ENCODE measurements around the gene SDR42E1.

Gene SDR42E1, protein sequence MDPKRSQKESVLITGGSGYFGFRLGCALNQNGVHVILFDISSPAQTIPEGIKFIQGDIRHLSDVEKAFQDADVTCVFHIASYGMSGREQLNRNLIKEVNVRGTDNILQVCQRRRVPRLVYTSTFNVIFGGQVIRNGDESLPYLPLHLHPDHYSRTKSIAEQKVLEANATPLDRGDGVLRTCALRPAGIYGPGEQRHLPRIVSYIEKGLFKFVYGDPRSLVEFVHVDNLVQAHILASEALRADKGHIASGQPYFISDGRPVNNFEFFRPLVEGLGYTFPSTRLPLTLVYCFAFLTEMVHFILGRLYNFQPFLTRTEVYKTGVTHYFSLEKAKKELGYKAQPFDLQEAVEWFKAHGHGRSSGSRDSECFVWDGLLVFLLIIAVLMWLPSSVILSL

DNA sequence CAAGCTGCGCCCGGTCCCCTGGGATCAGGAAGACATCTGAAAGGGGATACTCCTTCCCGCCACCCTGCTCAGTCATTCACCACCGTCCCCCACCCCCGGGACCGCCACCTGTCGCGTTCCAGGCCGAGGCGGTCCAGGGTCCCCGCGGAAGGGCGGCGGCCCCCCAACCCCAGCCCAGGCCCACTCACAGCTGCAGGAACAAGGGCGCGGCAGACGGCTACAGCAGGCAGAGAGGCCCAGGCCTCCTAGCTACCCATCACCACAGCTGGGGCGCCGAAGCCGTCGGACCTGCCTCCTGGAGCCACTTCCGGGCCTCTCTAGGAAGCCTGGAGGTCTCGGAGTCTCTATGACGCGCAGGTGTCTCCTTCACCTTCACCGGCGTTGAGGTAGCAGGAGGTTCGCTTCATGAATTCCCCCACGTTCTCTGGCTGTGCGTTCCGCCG lies at the start of gene SDR42E1:
SDR42E1 (minus strand) TSS at position 272 of the 443 bp plus-strand sequence. CDS start 10,612 bp downstream, outside the sequence.
- peaks cover 8% of the 10 kb centered on the region for H3K27me3 Mint-ChIP-seq
- H3K36me3 Mint-ChIP-seq: peaks cover 22% of the 10 kb centered on the region
- H3K4me1 Mint-ChIP-seq: peaks cover 18% of the 10 kb centered on the region
- CTCF ChIA-PET: no interaction called here
- H3K4me3 Mint-ChIP-seq: peak within 1 kb of the TSS; percentile 78
- H3K9me3 Mint-ChIP-seq: peaks cover 26% of the 10 kb centered on the region
- peak; percentile 82 for DNase-seq
- peak within 1 kb of the TSS; percentile 82 for H3K27ac Mint-ChIP-seq

- DNase-seq: no peak
- Mint-ChIP-seq H3K27ac (no peak overlapping the region), H3K4me3 (no peak overlapping the region), H3K27me3 (peaks cover 24% of the 10 kb centered on the region), H3K4me1 (no peaks in the 10 kb centered on the region), H3K9me3 (no peaks in the 10 kb centered on the region), H3K36me3 (no peaks in the 10 kb centered on the region)
- CTCF ChIA-PET: interaction anchor here (0.6 kb wide), 1 partner anchor 23 kb away, joined by 4 read pairs; no protein-coding TSS in a partner anchor
These were observed 48.7 kb upstream of the SDR42E1 start for GRCh38 chr16:82059983-82060421.

- CTCF ChIA-PET: interaction anchor here (0.6 kb wide), 1 partner anchor 24 kb away, joined by 4 read pairs; no protein-coding TSS in a partner anchor
- Mint-ChIP-seq H3K27me3 (peaks cover 20% of the 10 kb centered on the region), H3K9me3 (no peaks in the 10 kb centered on the region), H3K4me3 (no peak overlapping the region), H3K27ac (no peak overlapping the region), H3K36me3 (no peaks in the 10 kb centered on the region), H3K4me1 (no peaks in the 10 kb centered on the region)
- DNase-seq: no peak
These were observed 48.1 kb upstream of the SDR42E1 start for GRCh38 chr16:82059161-82059982.

DNA sequence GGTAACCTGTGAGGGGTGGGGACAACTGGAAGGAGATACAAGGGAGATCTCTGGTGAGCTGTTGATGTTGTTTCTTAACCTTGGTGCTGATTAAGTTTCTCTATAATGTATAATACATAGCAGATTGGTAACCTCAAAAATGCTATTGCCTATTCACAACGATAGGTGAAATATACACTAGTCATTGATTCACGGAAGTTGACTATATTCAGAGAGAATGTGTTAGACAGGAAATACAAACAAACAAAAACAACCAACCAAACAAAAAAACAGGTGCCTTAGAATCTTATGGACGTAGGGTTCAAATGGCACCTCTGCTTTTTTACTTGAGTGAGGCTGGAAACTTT lies 45.3 kb upstream of the SDR42E1 start:
- Mint-ChIP-seq H3K36me3 (no peaks in the 10 kb centered on the region), H3K27ac (no peak overlapping the region), H3K9me3 (no peaks in the 10 kb centered on the region), H3K27me3 (peaks cover 12% of the 10 kb centered on the region), H3K4me1 (no peaks in the 10 kb centered on the region), H3K4me3 (no peak overlapping the region)
- CTCF ChIA-PET: no interaction called here
- no peak for DNase-seq

DNA sequence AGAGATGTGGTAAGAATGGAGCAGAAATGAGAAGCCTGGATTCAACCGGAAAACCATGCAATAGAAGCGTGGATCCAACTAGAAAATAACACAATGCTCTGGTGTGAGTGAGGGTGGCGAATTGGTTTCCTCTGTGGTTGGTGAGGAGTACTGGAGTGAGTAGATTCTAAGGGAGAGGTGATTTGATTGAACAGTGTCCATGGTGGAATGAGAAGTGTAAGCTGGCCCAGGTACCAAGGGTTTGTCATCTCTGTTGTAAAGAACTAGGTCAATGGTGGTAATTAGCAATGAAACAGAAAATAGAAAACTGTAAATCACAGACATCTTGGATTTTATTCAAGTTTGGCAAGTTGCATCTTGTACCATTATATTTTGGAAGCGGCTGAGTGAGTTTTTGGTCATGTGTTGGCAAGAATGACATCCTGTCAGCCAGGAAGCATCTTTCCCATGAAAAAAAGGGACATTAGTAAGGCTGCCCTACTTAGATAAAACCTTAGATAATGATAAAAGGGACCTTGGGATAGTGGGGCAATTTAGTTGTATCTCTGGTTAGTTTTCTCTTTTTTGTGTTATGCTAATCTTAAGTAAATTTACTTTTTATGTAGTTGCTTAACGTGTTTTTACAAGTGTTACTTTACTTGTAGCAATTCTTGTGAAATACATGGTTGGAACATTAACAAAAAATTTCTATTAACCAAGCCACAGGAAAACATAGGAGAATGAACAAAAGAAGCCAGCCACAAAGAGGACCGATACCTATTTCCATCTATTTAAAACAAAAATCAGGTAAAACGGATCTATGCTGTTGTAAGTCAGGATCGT lies 44.7 kb upstream of the SDR42E1 start:
- H3K4me1 Mint-ChIP-seq: no peaks in the 10 kb centered on the region
- CTCF ChIA-PET: no interaction called here

DNA sequence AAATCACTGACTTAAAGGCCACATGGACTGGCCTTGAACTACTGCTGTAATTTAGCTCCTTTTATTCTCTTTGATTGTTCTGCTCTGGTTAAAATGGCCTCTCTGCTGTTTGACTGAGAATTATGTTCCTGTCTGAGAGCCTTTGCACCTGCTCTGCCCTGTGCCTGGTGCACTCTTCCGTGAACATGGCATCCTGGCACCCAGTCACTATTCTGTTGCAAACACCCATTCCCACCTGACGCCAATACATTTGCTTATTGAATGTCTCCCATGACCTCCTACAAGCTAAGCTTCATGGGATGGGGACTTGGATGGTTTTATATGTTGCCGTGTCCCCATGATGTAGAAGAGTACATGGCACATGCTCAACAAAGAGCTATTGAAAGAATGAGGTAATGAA lies 43.8 kb upstream of the SDR42E1 start:
- DNase-seq: no peak
- peaks cover 5% of the 10 kb centered on the region for H3K27me3 Mint-ChIP-seq
- H3K9me3 Mint-ChIP-seq: no peaks in the 10 kb centered on the region
- H3K36me3 Mint-ChIP-seq: no peaks in the 10 kb centered on the region
- CTCF ChIA-PET: no interaction called here
- no peaks in the 10 kb centered on the region for H3K4me1 Mint-ChIP-seq
- no peak overlapping the region for H3K27ac Mint-ChIP-seq
- no peak overlapping the region for H3K4me3 Mint-ChIP-seq

More for the DNA sequence above, 44.7 kb upstream of the SDR42E1 start:
- Mint-ChIP-seq H3K4me3 (no peak overlapping the region), H3K27me3 (peaks cover 12% of the 10 kb centered on the region), H3K27ac (no peak overlapping the region), H3K9me3 (no peaks in the 10 kb centered on the region), H3K36me3 (no peaks in the 10 kb centered on the region)
- no peak for DNase-seq

GRCh38 chr16:82051656-82052055 lies 40.4 kb upstream of the SDR42E1 start:
- Mint-ChIP-seq H3K4me3 (no peak overlapping the region), H3K9me3 (no peaks in the 10 kb centered on the region), H3K27ac (no peak overlapping the region), H3K27me3 (peaks cover 4% of the 10 kb centered on the region), H3K36me3 (no peaks in the 10 kb centered on the region), H3K4me1 (no peaks in the 10 kb centered on the region)
- CTCF ChIA-PET: no interaction called here
- DNase-seq: no peak

- no peak overlapping the region for H3K4me3 Mint-ChIP-seq
These were observed 39.7 kb upstream of the SDR42E1 start for GRCh38 chr16:82050909-82051357.

DNA sequence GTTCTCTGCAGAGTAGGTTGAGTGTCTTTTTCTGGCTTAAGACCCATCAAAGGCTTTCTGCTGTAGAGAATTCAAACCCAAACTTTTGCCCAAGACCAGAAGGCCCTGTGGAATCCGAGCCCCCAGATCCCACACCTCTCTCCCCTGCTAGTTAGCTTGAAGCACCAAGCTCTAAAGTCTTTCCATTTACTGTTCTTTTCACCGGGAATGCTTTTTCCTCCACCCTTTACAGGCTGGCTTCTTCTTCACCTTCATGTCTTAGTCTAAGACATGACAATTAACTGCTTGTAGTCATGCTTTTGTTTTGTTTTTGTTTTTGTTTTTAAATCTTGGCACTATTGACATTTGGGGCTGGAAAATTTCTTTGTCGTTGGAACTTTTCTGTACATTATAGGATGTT lies 39.2 kb upstream of the SDR42E1 start:
- Mint-ChIP-seq H3K4me1 (no peaks in the 10 kb centered on the region), H3K27ac (no peak overlapping the region), H3K27me3 (peaks cover 4% of the 10 kb centered on the region), H3K4me3 (no peak overlapping the region), H3K36me3 (no peaks in the 10 kb centered on the region), H3K9me3 (no peaks in the 10 kb centered on the region)
- DNase-seq: no peak
- CTCF ChIA-PET: no interaction called here

More at GRCh38 chr16:82050909-82051357, 39.7 kb upstream of the SDR42E1 start:
- Mint-ChIP-seq H3K27me3 (peaks cover 4% of the 10 kb centered on the region), H3K4me1 (no peaks in the 10 kb centered on the region), H3K27ac (no peak overlapping the region), H3K9me3 (no peaks in the 10 kb centered on the region), H3K36me3 (no peaks in the 10 kb centered on the region)
- no peak for DNase-seq
- CTCF ChIA-PET: no interaction called here

DNA sequence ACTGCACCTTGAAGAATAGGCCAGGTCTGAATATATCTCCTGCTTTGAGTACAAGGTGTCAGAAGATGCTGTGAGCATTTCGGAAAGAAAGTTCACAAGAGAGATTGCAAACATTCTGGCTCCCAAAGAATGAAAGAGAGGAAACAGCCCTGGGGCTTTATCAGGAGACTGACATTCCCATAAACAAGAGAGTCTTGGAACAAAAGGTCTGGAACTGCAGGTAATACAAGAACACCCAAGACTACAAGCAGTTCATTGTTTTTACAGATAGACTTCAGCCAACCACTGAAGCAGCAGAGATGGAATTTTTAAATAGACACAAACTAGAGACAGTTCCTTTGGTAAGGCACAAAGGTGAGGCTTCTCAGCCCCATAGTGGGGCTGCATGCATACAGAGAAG lies 38.2 kb upstream of the SDR42E1 start:
- Mint-ChIP-seq H3K27ac (no peak overlapping the region), H3K4me3 (no peak overlapping the region), H3K4me1 (no peaks in the 10 kb centered on the region), H3K36me3 (no peaks in the 10 kb centered on the region), H3K27me3 (peaks cover 4% of the 10 kb centered on the region), H3K9me3 (no peaks in the 10 kb centered on the region)
- CTCF ChIA-PET: interaction anchor here (0.6 to 1.2 kb wide), 2 partner anchors 15 to 18 kb away, joined by 3 to 4 read pairs; no protein-coding TSS in a partner anchor
- DNase-seq: no peak

DNA sequence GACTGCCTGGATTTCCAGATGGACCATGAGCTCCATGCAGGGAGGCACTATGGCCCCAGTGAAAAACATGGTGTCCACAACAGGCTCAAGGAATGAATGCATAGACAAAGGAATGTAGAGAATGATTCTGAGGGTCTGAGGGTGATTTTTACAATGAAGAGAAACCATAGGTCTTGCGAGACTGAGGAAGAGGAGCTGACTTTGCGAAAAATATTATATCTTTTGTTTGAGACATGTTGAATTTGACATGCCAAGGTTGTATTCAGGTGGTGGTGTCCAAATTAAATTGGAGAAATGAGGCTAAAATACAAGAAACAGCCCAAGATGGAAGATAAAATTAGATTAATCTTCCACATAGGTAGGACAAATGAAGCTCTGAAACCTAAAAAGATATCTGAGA lies 36.5 kb upstream of the SDR42E1 start:
- Mint-ChIP-seq H3K4me1 (no peaks in the 10 kb centered on the region), H3K36me3 (no peaks in the 10 kb centered on the region), H3K27ac (no peak overlapping the region), H3K4me3 (no peak overlapping the region), H3K27me3 (peaks cover 4% of the 10 kb centered on the region), H3K9me3 (no peaks in the 10 kb centered on the region)
- no peak for DNase-seq
- CTCF ChIA-PET: no interaction called here

DNA sequence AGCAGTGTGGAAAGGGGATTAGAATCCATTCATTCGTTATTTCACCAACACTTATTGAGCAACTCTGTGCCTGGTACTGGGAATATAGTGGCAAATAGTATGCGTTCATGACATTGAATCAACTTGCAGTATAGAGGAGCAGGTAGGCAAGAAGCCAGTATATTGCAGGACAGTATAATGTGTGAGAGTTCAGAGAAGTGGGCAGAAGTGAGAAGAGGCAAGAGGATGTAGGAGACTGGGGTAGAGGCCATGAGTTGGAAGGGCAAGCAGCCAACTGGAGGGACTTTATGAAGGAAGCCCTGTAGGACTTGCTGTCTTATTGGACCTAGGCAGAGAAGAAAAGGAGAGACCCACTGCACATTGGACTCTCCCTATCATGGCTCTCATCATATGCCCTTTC lies 36.1 kb upstream of the SDR42E1 start:
- H3K27me3 Mint-ChIP-seq: peaks cover 4% of the 10 kb centered on the region
- CTCF ChIA-PET: no interaction called here
- no peak overlapping the region for H3K27ac Mint-ChIP-seq
- no peak overlapping the region for H3K4me3 Mint-ChIP-seq
- no peak for DNase-seq
- H3K9me3 Mint-ChIP-seq: no peaks in the 10 kb centered on the region
- no peaks in the 10 kb centered on the region for H3K36me3 Mint-ChIP-seq
- H3K4me1 Mint-ChIP-seq: no peaks in the 10 kb centered on the region

DNA sequence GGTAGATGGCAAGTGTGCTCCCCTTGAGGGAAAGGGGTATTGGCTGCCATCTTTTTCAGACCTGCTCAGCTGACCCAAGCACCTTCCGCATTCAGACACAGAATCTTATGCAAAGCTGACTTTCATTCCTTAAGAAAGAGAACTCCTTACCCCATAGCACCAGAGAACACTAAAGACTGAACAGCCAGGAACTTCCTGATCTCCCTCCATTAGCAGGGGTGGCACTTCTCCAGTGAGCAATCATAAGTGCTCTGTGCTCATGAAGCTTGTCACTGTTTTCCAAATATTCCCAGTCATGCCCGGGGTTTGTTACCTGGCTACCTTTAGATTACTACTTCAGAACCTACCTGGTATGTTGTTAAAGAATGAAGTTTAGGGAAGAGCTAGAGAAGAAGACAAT lies 35.7 kb upstream of the SDR42E1 start:
- Mint-ChIP-seq H3K27me3 (peaks cover 4% of the 10 kb centered on the region), H3K27ac (no peak overlapping the region), H3K9me3 (no peaks in the 10 kb centered on the region), H3K4me1 (no peaks in the 10 kb centered on the region), H3K4me3 (no peak overlapping the region), H3K36me3 (no peaks in the 10 kb centered on the region)
- DNase-seq: no peak
- CTCF ChIA-PET: interaction anchor here (1.6 kb wide), 1 partner anchor 15 kb away, joined by 8 read pairs; no protein-coding TSS in a partner anchor

DNA sequence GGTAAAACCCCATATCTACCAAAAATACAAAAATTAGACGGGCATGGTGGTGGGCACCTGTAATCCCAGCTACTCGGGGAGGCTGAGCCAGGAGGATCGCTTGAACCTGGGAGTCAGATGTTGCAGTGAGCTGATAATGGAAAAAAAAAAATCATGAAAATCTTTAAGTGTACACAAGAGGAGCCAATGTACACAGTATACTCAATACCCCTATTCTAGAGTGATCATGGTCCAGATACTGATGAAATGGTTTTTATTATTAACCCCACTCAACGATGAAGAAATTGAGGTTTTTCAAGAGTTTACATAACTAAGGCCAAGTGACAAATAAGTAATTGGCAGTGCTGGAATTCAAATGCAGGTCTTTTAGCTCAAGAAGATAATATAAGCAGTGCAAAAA lies 35.3 kb upstream of the SDR42E1 start:
- H3K27ac Mint-ChIP-seq: no peak overlapping the region
- no peaks in the 10 kb centered on the region for H3K36me3 Mint-ChIP-seq
- CTCF ChIA-PET: interaction anchor here (1.6 kb wide), 1 partner anchor 15 kb away, joined by 8 read pairs; no protein-coding TSS in a partner anchor
- H3K27me3 Mint-ChIP-seq: peaks cover 4% of the 10 kb centered on the region
- no peak for DNase-seq
- H3K4me1 Mint-ChIP-seq: no peaks in the 10 kb centered on the region
- H3K9me3 Mint-ChIP-seq: no peaks in the 10 kb centered on the region
- no peak overlapping the region for H3K4me3 Mint-ChIP-seq

Data from activated naive CD4-positive, alpha-beta T cell treated with anti-CD3 and anti-CD28 coated beads, Interleukin-2, amount 10 ng/mL, durations not matched to agents 7 days and 5 days (primary cell).